Measurements from ENCODE around the gene SUPT5H.

- TF ChIP-seq ZFP30 (CRISPR knock-in tag; IDR thresholded peaks at IDR 0.05) = no peak
- TF ChIP-seq ZNF70 (CRISPR knock-in tag; IDR thresholded peaks at IDR 0.05) = no peak
- TF ChIP-seq ARNTL (CRISPR knock-in tag; IDR thresholded peaks at IDR 0.05; ENCODE audit: borderline replicate concordance, low read depth) = no peak
- no peak for TF ChIP-seq PPARA (CRISPR knock-in tag; IDR thresholded peaks at IDR 0.05; ENCODE audit: borderline replicate concordance)
- no peak for TF ChIP-seq ZFP3 (CRISPR knock-in tag; IDR thresholded peaks at IDR 0.05)
- no peak for TF ChIP-seq CREB5 (CRISPR knock-in tag; IDR thresholded peaks at IDR 0.05; ENCODE audit: low read depth)
- no peak for TF ChIP-seq BACH2 (CRISPR knock-in tag; IDR thresholded peaks at IDR 0.05; ENCODE audit: borderline replicate concordance)
- no peak for TF ChIP-seq TSHZ2 (CRISPR knock-in tag; IDR thresholded peaks at IDR 0.05)
- TF ChIP-seq SNAI2 (CRISPR knock-in tag; IDR thresholded peaks at IDR 0.05) = no peak
Observed at GRCh38 chr19:39446365-39447084, 1.1 kb downstream of the SUPT5H start.
